SK-N-SH (cell line): ENCODE measurements around the gene APOBEC2.
A peak's percentile ranks its signal among the peaks of the same experiment; 100 is the strongest.

Experiments used
- CHD2 ChIP-seq: fragments of 150-350 bp; IDR thresholded peaks from 2 replicates; pipeline ENCODE4 v1.6.1; 2018; ENCODE audit warnings: low read length; ENCODE audit not compliant: partially characterized antibody
- CTCF ChIP-seq: fragments of 200-600 bp; sonication (generic); IDR thresholded peaks from 2 replicates; pipeline ENCODE4 v1.6.1; 2017; ENCODE audit warnings: antibody characterized with exemption, mild to moderate bottlenecking, moderate library complexity
- EP300 ChIP-seq, 2 experiments: IDR thresholded peaks; 2 replicates each; pipeline versions ENCODE4 v1.4.0 to v1.6.1; 2012; ENCODE audit warnings: borderline replicate concordance in 1 of 2, low read depth in 1 of 2, low read length in 1 of 2
- EZH2phosphoT487 ChIP-seq: fragments of 200-600 bp; sonication (generic); IDR thresholded peaks from 2 replicates; pipeline ENCODE4 v1.6.1; 2017; ENCODE audit warnings: low read depth, mixed run types, mild to moderate bottlenecking, antibody characterized with exemption, moderate library complexity, borderline replicate concordance
- FOSL2 ChIP-seq: IDR thresholded peaks from 2 replicates; pipeline ENCODE4 v1.4.0; 2012; ENCODE audit warnings: low read depth, mild to moderate bottlenecking, moderate library complexity, borderline replicate concordance
- POLR2AphosphoS5 ChIP-seq: IDR thresholded peaks from 2 replicates; pipeline ENCODE4 v1.6.1; 2012; ENCODE audit warnings: low read depth, low read length
- RCOR1 ChIP-seq: fragments of 150-350 bp; IDR thresholded peaks from 2 replicates; pipeline ENCODE4 v1.6.1; 2017; ENCODE audit warnings: antibody characterized with exemption, low read length
- RXRA ChIP-seq: IDR thresholded peaks from 2 replicates; pipeline ENCODE4 v1.4.0; 2012; ENCODE audit warnings: low read depth, mild to moderate bottlenecking, borderline replicate concordance
- SMC3 ChIP-seq: IDR thresholded peaks from 2 replicates; pipeline ENCODE4 v1.6.1; 2012; ENCODE audit warnings: low read depth, low read length, improper control_type of control experiment
- TEAD4 ChIP-seq: IDR thresholded peaks from 2 replicates; pipeline ENCODE4 v1.4.0; 2012; ENCODE audit warnings: mild to moderate bottlenecking, borderline replicate concordance; ENCODE audit not compliant: insufficient read depth
- USF2 ChIP-seq: fragments of 150-350 bp; IDR thresholded peaks from 2 replicates; pipeline ENCODE4 v1.6.1; 2017; ENCODE audit warnings: antibody characterized with exemption, low read length, low read depth, borderline replicate concordance
- YY1 ChIP-seq: IDR thresholded peaks from 2 replicates; pipeline ENCODE4 v1.4.0; 2012; ENCODE audit warnings: low read depth, mild to moderate bottlenecking

GRCh38 chr6:41022294-41022693 lies 30.7 kb upstream of the APOBEC2 start:
- TF ChIP-seq CTCF: no peak
- no peak for TF ChIP-seq RCOR1
- no peak for TF ChIP-seq RXRA
- no peak for TF ChIP-seq EZH2phosphoT487
- TF ChIP-seq USF2: no peak
- no peak for TF ChIP-seq SMC3
- no peak for TF ChIP-seq POLR2AphosphoS5
- TF ChIP-seq CHD2: no peak
- TF ChIP-seq FOSL2: no peak
- no peak for TF ChIP-seq YY1
- peak in 1 of 2 experiments; percentile 22; a peak in 1 of 4 replicates for TF ChIP-seq EP300 (IDR thresholded peaks at IDR 0.05; ENCODE audit: borderline replicate concordance in 1 of 2, low read depth in 1 of 2, low read length in 1 of 2)
- no peak for TF ChIP-seq TEAD4
